Lower lobe of right lung (tissue), 2 donors: ENCODE measurements around the gene TOM1L2. TPM values are rescaled to one million over a fixed set of nuclear protein-coding genes. Genes with fewer than 3 reads are reported as not detected.
A peak's percentile ranks its signal among the peaks of the same experiment; 100 is the strongest.

Source experiments
- ATAC-seq, 2 donors: fragments of 200-7000 bp; cut with Tn5 transposase; one replicate each; pipeline ENCODE4 v1.9.1; 2020 to 2022; ENCODE audit warnings: mild to moderate bottlenecking in 2 of 2, moderate library complexity in 2 of 2
- DNase-seq: peaks from one replicate; pipeline ENCODE4 v3.0.0-alpha.2; 2020
- H3K27ac ChIP-seq: fragments of 200-600 bp; one replicate; pipeline ENCODE4 v1.8.0; 2022
- H3K27me3 ChIP-seq: fragments of 200-600 bp; one replicate; pipeline ENCODE4 v1.8.0; 2022; ENCODE audit warnings: low read depth
- H3K36me3 ChIP-seq: fragments of 200-600 bp; one replicate; pipeline ENCODE4 v1.8.0; 2022; ENCODE audit warnings: mild to moderate bottlenecking
- H3K4me1 ChIP-seq: fragments of 200-600 bp; one replicate; pipeline ENCODE4 v1.8.0; 2022
- H3K4me3 ChIP-seq: fragments of 200-600 bp; one replicate; pipeline ENCODE4 v1.8.0; 2022; ENCODE audit warnings: mild to moderate bottlenecking
- H3K9me3 ChIP-seq: fragments of 200-600 bp; one replicate; pipeline ENCODE4 v1.8.0; 2022
- CTCF ChIP-seq: fragments of 200-600 bp; IDR thresholded peaks from one replicate; pipeline ENCODE4 v1.8.0; 2022; ENCODE audit warnings: antibody characterized with exemption, mild to moderate bottlenecking
- intact Hi-C: fragments of 100-400 bp; cut with DNase I; formaldehyde crosslinking; loops from one replicate; pipeline ENCODE4 v1.11.0; 2022
- total RNA-seq: library from RNA; stranded (reverse); fragmentation: NEBNext Ultra II Directional; extraction: Animal tissue kit (Norgen Biotek cat#: 25700); gene quantifications from one replicate; pipeline ENCODE4 v1.2.1, GENCODE V29; 2021
- donor health status: DM: no; HTN: yes; CAD: no; lungs with severe emphysema.

Gene TOM1L2
- total RNA-seq, 1 donor from 2014 or later: 63.4 TPM

GRCh38 chr17:17905036-17905320 is 67.2 kb downstream of the TOM1L2 start:
- intact Hi-C loops: no loop called here
- H3K36me3 ChIP-seq: no peaks in the 10 kb centered on the region
- peaks cover 31% of the 10 kb centered on the region for H3K4me1 ChIP-seq
- no peaks in the 10 kb centered on the region for H3K9me3 ChIP-seq
- H3K27ac ChIP-seq: no peak overlapping the region
- no peak for TF ChIP-seq CTCF
- ATAC-seq (no peak), DNase-seq (no peak)
- H3K4me3 ChIP-seq: no peak overlapping the region
- no peaks in the 10 kb centered on the region for H3K27me3 ChIP-seq

- H3K4me1 ChIP-seq: peaks cover 37% of the 10 kb centered on the region
- DNase-seq: no peak
- H3K9me3 ChIP-seq: no peaks in the 10 kb centered on the region
- no peak for ATAC-seq
- intact Hi-C loops: no loop called here
- H3K4me3 ChIP-seq: no peak overlapping the region
- TF ChIP-seq CTCF: no peak
- no peaks in the 10 kb centered on the region for H3K36me3 ChIP-seq
- H3K27me3 ChIP-seq: no peaks in the 10 kb centered on the region
- no peak overlapping the region for H3K27ac ChIP-seq
Measured at GRCh38 chr17:17904166-17905035, 67.8 kb downstream of the TOM1L2 start.

GRCh38 chr17:17902877-17903276 is 69.3 kb downstream of the TOM1L2 start:
- Histone ChIP-seq H3K36me3 (peaks cover 9% of the 10 kb centered on the region), H3K27ac (no peak overlapping the region), H3K4me1 (peaks cover 42% of the 10 kb centered on the region), H3K4me3 (no peak overlapping the region), H3K9me3 (no peaks in the 10 kb centered on the region), H3K27me3 (no peaks in the 10 kb centered on the region)
- TF ChIP-seq CTCF: no peak
- intact Hi-C loops: no loop called here
- no peak for DNase-seq
- ATAC-seq: no peak

GRCh38 chr17:17902376-17902775 is 69.8 kb downstream of the TOM1L2 start:
- H3K27ac ChIP-seq: no peak overlapping the region
- intact Hi-C loops: no loop called here
- no peaks in the 10 kb centered on the region for H3K9me3 ChIP-seq
- no peak for TF ChIP-seq CTCF
- peaks cover 12% of the 10 kb centered on the region for H3K36me3 ChIP-seq
- no peak for DNase-seq
- H3K27me3 ChIP-seq: no peaks in the 10 kb centered on the region
- H3K4me1 ChIP-seq: peaks cover 42% of the 10 kb centered on the region
- ATAC-seq: no peak
- H3K4me3 ChIP-seq: no peak overlapping the region

- Histone ChIP-seq H3K27me3 (no peaks in the 10 kb centered on the region), H3K36me3 (peaks cover 28% of the 10 kb centered on the region), H3K27ac (peak overlapping the region; percentile 51), H3K9me3 (no peaks in the 10 kb centered on the region), H3K4me1 (peaks cover 29% of the 10 kb centered on the region), H3K4me3 (no peak overlapping the region)
- ATAC-seq: peak; percentile 92 to 93
- intact Hi-C loops: no loop called here
- peak; percentile 78 for DNase-seq
- TF ChIP-seq CTCF: no peak
Measured at GRCh38 chr17:17900615-17901520, 71.3 kb downstream of the TOM1L2 start.
